A549 (cell line): ENCODE measurements around the gene NRTN. TPM values are rescaled to one million over a fixed set of nuclear protein-coding genes. Genes with fewer than 3 reads are reported as not detected.

ENCODE experiments used
- ATAC-seq, 2 experiments: fragments of 200-7000 bp in 1 of 2; fragments of >200 bp in 1 of 2; cut with Nextera tagmentation in 1 of 2; cut with Tn5 transposase in 1 of 2; 3 replicates each; pipeline versions ENCODE4 v1.8.0 to v1.9.1; 2018 to 2020; ENCODE audit warnings: mild to moderate bottlenecking in 1 of 2, moderate library complexity in 1 of 2
- CTCF ChIA-PET: fragments of 300-600 bp; sonication (Branson Sonifier 250); formaldehyde crosslinking; extraction: SDS; loops from one replicate; lab custom pipeline; 2021; ENCODE audit warnings: antibody characterized with exemption, inconsistent platforms; lab: Yijun Ruan, JAX
- POLR2A ChIA-PET: fragments of 350-600 bp; formaldehyde crosslinking; extraction: SDS; loops from one replicate; lab custom pipeline; 2021; ENCODE audit warnings: antibody characterized with exemption, inconsistent platforms; lab: Yijun Ruan, JAX
- DNase-seq, 2 experiments: peaks; one replicate each; pipeline versions ENCODE4 v3.0.0 to v3.0.0-alpha.2; 2011 to 2016; ENCODE audit warnings: low read depth in 1 of 2, low spot score in 1 of 2
- FAIRE-seq: peaks from 2 replicates; lab custom pipeline; 2011; peaks lifted over from hg19 to GRCh38; lab: Jason Lieb, UNC
- H3K27ac ChIP-seq, 2 experiments: fragments of >200 bp; sonication (Bioruptor Twin); formaldehyde crosslinking; 3 replicates each; pipeline ENCODE4 v1.5.1; 2016 to 2017
- H3K4me1 ChIP-seq: fragments of >200 bp; sonication (Bioruptor Twin); formaldehyde crosslinking; 3 replicates; pipeline ENCODE4 v1.6.1; 2016
- H3K4me2 ChIP-seq: fragments of >200 bp; sonication (Bioruptor Twin); formaldehyde crosslinking; 3 replicates; pipeline ENCODE4 v1.6.1; 2016
- H3K4me3 ChIP-seq: fragments of >200 bp; sonication (Bioruptor Twin); formaldehyde crosslinking; 3 replicates; pipeline ENCODE4 v1.5.1; 2016
- H3K9me3 ChIP-seq: fragments of >200 bp; sonication (Bioruptor Twin); formaldehyde crosslinking; 3 replicates; pipeline ENCODE4 v1.6.1; 2016
- BCL3 ChIP-seq: fragments of >200 bp; sonication (Bioruptor Twin); formaldehyde crosslinking; IDR thresholded peaks from 3 replicates; pipeline ENCODE4 v1.6.1; 2016
- CHD2 ChIP-seq: fragments of 150-350 bp; IDR thresholded peaks from 2 replicates; pipeline ENCODE4 v1.6.1; 2014; ENCODE audit warnings: low read length; ENCODE audit not compliant: partially characterized antibody
- E2F6 ChIP-seq: IDR thresholded peaks from 2 replicates; pipeline ENCODE4 v1.6.1; 2012; ENCODE audit warnings: low read depth, borderline replicate concordance
- EHF ChIP-seq: fragments of 250-450 bp; sonication (Bioruptor Pico); IDR thresholded peaks from 2 replicates; pipeline ENCODE4 v1.5.0; 2020; ENCODE audit warnings: mild to moderate bottlenecking
- ESRRA ChIP-seq: fragments of 150-350 bp; IDR thresholded peaks from 2 replicates; pipeline ENCODE4 v1.6.1; 2014; ENCODE audit warnings: mild to moderate bottlenecking, low read length, borderline replicate concordance
- GATA3 ChIP-seq: IDR thresholded peaks from 2 replicates; pipeline ENCODE4 v1.6.1; 2012; ENCODE audit warnings: borderline replicate concordance
- HDAC2 ChIP-seq: fragments of 200-600 bp; sonication (generic); IDR thresholded peaks from 2 replicates; pipeline ENCODE4 v1.6.1; 2016
- HMGXB4 ChIP-seq: fragments of 250-450 bp; sonication (Bioruptor Pico); IDR thresholded peaks from 2 replicates; pipeline ENCODE4 v1.5.0; 2021; ENCODE audit warnings: mild to moderate bottlenecking, moderate library complexity, borderline replicate concordance
- HOXA7 ChIP-seq: fragments of 250-450 bp; sonication (Bioruptor Pico); IDR thresholded peaks from 2 replicates; pipeline ENCODE4 v1.5.0; 2020; ENCODE audit warnings: mild to moderate bottlenecking, moderate library complexity
- HOXB13 ChIP-seq: fragments of 250-450 bp; sonication (Bioruptor Pico); IDR thresholded peaks from 2 replicates; pipeline ENCODE4 v1.5.0; 2020; ENCODE audit warnings: low read depth, mild to moderate bottlenecking, moderate library complexity
- HOXB5 ChIP-seq: fragments of 250-450 bp; sonication (Bioruptor Pico); IDR thresholded peaks from 2 replicates; pipeline ENCODE4 v1.5.0; 2020; ENCODE audit warnings: mild to moderate bottlenecking, moderate library complexity
- JUN ChIP-seq, 2 experiments: fragments of >200 bp; sonication (Bioruptor Twin); formaldehyde crosslinking; IDR thresholded peaks; 2 replicates in 1 of 2; 3 replicates in 1 of 2; pipeline ENCODE4 v1.6.1; 2016 to 2017
- JUNB ChIP-seq: fragments of >200 bp; sonication (Bioruptor Twin); formaldehyde crosslinking; IDR thresholded peaks from 2 replicates; pipeline ENCODE4 v1.6.1; 2016
- KDM5A ChIP-seq: fragments of 200-600 bp; sonication (generic); IDR thresholded peaks from 2 replicates; pipeline ENCODE4 v1.6.1; 2016; ENCODE audit warnings: antibody characterized with exemption, mild to moderate bottlenecking
- MAFK ChIP-seq: fragments of 450-650 bp; IDR thresholded peaks from 2 replicates; pipeline ENCODE4 v1.6.1; 2014; ENCODE audit not compliant: partially characterized antibody
- MAZ ChIP-seq: fragments of 150-350 bp; IDR thresholded peaks from 2 replicates; pipeline ENCODE4 v1.6.1; 2014; ENCODE audit warnings: antibody characterized with exemption, low read depth, low read length, borderline replicate concordance
- MYC ChIP-seq: IDR thresholded peaks from 2 replicates; pipeline ENCODE4 v1.6.1; 2012; ENCODE audit warnings: mild to moderate bottlenecking, inconsistent platforms, low read length, improper control_type of control experiment, borderline replicate concordance
- NPAS2 ChIP-seq: fragments of 250-450 bp; sonication (Bioruptor Pico); IDR thresholded peaks from 2 replicates; pipeline ENCODE4 v1.8.0; 2022; ENCODE audit warnings: mild to moderate bottlenecking, moderate library complexity, borderline replicate concordance
- PHF8 ChIP-seq: fragments of 200-600 bp; sonication (generic); IDR thresholded peaks from 2 replicates; pipeline ENCODE4 v1.6.1; 2016; ENCODE audit warnings: low read depth, mild to moderate bottlenecking, antibody characterized with exemption, moderate library complexity, borderline replicate concordance
- POLR2A ChIP-seq: IDR thresholded peaks from 2 replicates; pipeline ENCODE4 v1.6.1; 2012; ENCODE audit warnings: mild to moderate bottlenecking, low read length
- POLR2AphosphoS2 ChIP-seq: conservative IDR thresholded peaks from 2 replicates; pipeline ENCODE4 v1.6.1; 2012; ENCODE audit warnings: low read length, improper control_type of control experiment, inconsistent platforms
- RARB ChIP-seq: fragments of 250-450 bp; sonication (Bioruptor Pico); IDR thresholded peaks from 2 replicates; pipeline ENCODE4 v1.8.0; 2021; ENCODE audit warnings: mild to moderate bottlenecking, moderate library complexity
- RFX5 ChIP-seq: fragments of 450-650 bp; IDR thresholded peaks from 2 replicates; pipeline ENCODE4 v1.7.1; 2014; ENCODE audit warnings: antibody characterized with exemption, mild to moderate bottlenecking, moderate library complexity
- TP53 ChIP-seq: fragments of 250-450 bp; sonication (Bioruptor Pico); IDR thresholded peaks from 2 replicates; pipeline ENCODE4 v1.5.0; 2021; ENCODE audit warnings: mild to moderate bottlenecking, moderate library complexity
- ZC3H11A ChIP-seq: fragments of 450-650 bp; IDR thresholded peaks from 2 replicates; pipeline ENCODE4 v1.6.1; 2014; ENCODE audit warnings: antibody characterized with exemption, mild to moderate bottlenecking
- ZFP36 ChIP-seq: fragments of 450-650 bp; IDR thresholded peaks from 2 replicates; pipeline ENCODE4 v1.6.1; 2014; ENCODE audit warnings: borderline replicate concordance; ENCODE audit not compliant: partially characterized antibody
- ZNF302 ChIP-seq: fragments of 250-450 bp; sonication (Bioruptor Pico); IDR thresholded peaks from 2 replicates; pipeline ENCODE4 v1.9.0; 2021; ENCODE audit warnings: inconsistent platforms, mild to moderate bottlenecking, moderate library complexity
- WGBS: methylation state at CpG from one replicate; pipeline ENCODE4 v1.1.6; 2017; ENCODE audit errors: missing lambda C conversion rate; 5-methylcytosine and 5-hydroxymethylcytosine counted together
- polyA plus RNA-seq, 4 experiments: library from polyadenylated mRNA; depleted of rRNA in 3 of 4; stranded (reverse); fragments of >200 nt; fragmentation: RNase III in 1 of 4; extraction: RNeasy Plus Mini Kit Qiagen cat#74134 plus additional on column Dnase treatment in 1 of 4; gene quantifications; 2 replicates in 3 of 4; 3 replicates in 1 of 4; pipeline ENCODE4 v1.2.3, GENCODE V29; 2011 to 2017
- TF ChIP-seq, protein P1 (sequence below): fragments of 450-650 bp; IDR thresholded peaks from 2 replicates; pipeline ENCODE4 v1.6.1; 2014; ENCODE audit warnings: antibody characterized with exemption
- TF ChIP-seq, protein P2 (sequence below): fragments of >200 bp; sonication (Bioruptor Twin); formaldehyde crosslinking; IDR thresholded peaks from 2 replicates; pipeline ENCODE4 v1.6.1; 2016
- TF ChIP-seq, protein P3 (sequence below): IDR thresholded peaks from 2 replicates; pipeline ENCODE4 v1.6.1; 2012

NRTN gene
- polyA plus RNA-seq, 2 of the 4 experiments (the other 2 are of a cell fraction), result 0.32 to 0.61 TPM

DNA sequence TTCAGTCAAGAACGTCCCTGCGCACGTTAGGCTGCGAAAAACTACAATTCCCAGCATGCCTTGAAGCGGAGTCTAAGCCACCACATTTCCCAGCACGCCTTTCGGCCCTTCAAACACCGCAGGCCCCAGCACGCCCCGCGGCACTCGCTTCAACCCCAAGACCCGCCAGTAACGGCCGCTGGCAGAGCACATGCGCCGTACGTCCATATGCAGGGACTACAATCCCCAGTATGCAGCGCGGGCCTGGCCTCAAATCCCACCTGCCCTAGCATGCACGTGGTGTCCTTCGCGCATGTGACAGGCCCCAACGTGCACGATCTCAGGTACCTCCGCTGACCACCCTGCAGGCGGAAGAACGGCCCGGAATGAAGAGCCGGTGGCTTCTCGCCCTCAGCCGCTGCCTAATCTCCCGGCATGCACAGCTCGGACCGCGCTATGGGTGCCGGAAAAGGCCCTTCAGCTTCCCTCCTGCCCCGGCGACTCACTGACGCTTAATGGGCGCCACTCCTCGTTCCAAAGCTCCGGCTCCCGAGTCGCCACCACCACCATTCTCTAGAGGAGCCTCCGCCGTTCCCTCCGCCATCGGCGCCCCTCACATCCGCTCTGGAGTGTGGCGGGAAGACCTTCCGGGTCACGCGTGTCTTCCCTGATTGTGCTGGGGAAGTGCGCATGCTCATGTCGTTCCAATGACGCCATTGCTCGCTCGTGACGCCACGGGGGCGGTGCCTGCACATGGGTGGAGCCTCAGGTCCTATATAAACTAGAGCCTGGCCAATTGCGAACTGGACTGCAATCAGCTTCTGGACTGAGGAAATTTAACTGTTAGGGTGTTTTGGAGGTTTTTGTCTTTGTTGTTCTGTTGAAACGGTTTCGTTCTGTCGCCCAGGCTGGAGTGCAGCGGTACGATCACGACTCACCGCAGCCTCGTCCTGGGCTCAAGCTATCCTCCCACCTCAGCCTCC lies 14.0 kb upstream of the NRTN start, which contains the start of gene DUS3L:
Gene DUS3L, minus strand, starts transcription at position 605 of the 962 bp plus-strand sequence. Its CDS starts 22 bp downstream, at position 583.
- DNase-seq (peak; percentile 88 to 98), FAIRE-seq (peak; percentile 70), ATAC-seq (peak; percentile 95 to 96)
- Histone ChIP-seq H3K4me3 (peak within 1 kb of the TSS; percentile 97), H3K27ac (peak within 1 kb of the TSS; percentile 99 to 100), H3K4me1 (peaks cover 5% of the 10 kb centered on the region; the same call in 2 of the 3 replicates), H3K4me2 (peak within 1 kb of the TSS; percentile 98), H3K9me3 (no peaks in the 10 kb centered on the region)
- ChIA-PET CTCF (interaction anchor here (1.0 to 2.9 kb wide), 5 partner anchors 10 to 16 kb away, joined by 3 to 20 read pairs (median 7); no protein-coding TSS in a partner anchor), POLR2A (interaction anchor here (0.6 to 2.1 kb wide), 7 partner anchors 9 to 113 kb away, joined by 3 to 10 read pairs (median 3); partner anchors contain the start of genes CATSPERD and LONP1)
- WGBS, result 26% methylated on average over 26 of the region's 72 CpGs
- TF ChIP-seq E2F6 (peak; percentile 91), RFX5 (no peak), ZNF302 (CRISPR knock-in tag) (no peak), HOXA7 (CRISPR knock-in tag) (no peak), JUN (IDR thresholded peaks at IDR 0.05) (peak in 1 of 2 experiments; percentile 74; a peak in 2 of 5 replicates), HOXB13 (CRISPR knock-in tag) (peak; percentile 67; the same call in 1 of the 2 replicates), NPAS2 (CRISPR knock-in tag) (no peak), HOXB5 (CRISPR knock-in tag) (peak; percentile 71), JUNB (no peak), POLR2A (peak; percentile 44), ESRRA (no peak), GATA3 (no peak), BCL3 (peak; percentile 13; the same call in 1 of the 3 replicates), HMGXB4 (CRISPR knock-in tag) (no peak), TP53 (CRISPR knock-in tag) (peak; percentile 78; the same call in 1 of the 2 replicates), ZC3H11A (no peak), ZFP36 (no peak), EHF (CRISPR knock-in tag) (0 out of 2 replicates have a peak, but pooled peaks have one; percentile 44), PHF8 (peak; percentile 93), MAZ (no peak), KDM5A (no peak), MAFK (no peak), POLR2AphosphoS2 (no peak), MYC (peak; percentile 94), CHD2 (no peak), RARB (CRISPR knock-in tag) (peak; percentile 15; the same call in 1 of the 2 replicates), HDAC2 (no peak)
- TF ChIP-seq, protein P1, sequence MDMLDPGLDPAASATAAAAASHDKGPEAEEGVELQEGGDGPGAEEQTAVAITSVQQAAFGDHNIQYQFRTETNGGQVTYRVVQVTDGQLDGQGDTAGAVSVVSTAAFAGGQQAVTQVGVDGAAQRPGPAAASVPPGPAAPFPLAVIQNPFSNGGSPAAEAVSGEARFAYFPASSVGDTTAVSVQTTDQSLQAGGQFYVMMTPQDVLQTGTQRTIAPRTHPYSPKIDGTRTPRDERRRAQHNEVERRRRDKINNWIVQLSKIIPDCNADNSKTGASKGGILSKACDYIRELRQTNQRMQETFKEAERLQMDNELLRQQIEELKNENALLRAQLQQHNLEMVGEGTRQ, result peak; percentile 96
- TF ChIP-seq, protein P2, sequence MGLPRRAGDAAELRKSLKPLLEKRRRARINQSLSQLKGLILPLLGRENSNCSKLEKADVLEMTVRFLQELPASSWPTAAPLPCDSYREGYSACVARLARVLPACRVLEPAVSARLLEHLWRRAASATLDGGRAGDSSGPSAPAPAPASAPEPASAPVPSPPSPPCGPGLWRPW, result no peak
- TF ChIP-seq, protein P3, sequence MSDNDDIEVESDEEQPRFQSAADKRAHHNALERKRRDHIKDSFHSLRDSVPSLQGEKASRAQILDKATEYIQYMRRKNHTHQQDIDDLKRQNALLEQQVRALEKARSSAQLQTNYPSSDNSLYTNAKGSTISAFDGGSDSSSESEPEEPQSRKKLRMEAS, result peak; percentile 99
